K562 (cell line): ENCODE results near the gene ILF2.
A peak's percentile ranks its signal among the peaks of the same experiment; 100 is the strongest.

Source experiments
- ARID1B ChIP-seq: fragments of 450-650 bp; IDR thresholded peaks from 2 replicates; pipeline ENCODE4 v1.6.1; 2016; ENCODE audit warnings: antibody characterized with exemption, mild to moderate bottlenecking, inconsistent platforms
- CTBP1 ChIP-seq: fragments of 450-650 bp; IDR thresholded peaks from 2 replicates; pipeline ENCODE4 v1.6.1; 2016; ENCODE audit warnings: borderline replicate concordance
- DDX20 ChIP-seq: fragments of 450-650 bp; IDR thresholded peaks from 2 replicates; pipeline ENCODE4 v1.6.1; 2016; ENCODE audit warnings: missing genetic modification characterization, low read depth, mild to moderate bottlenecking, missing compliant biosample characterization, moderate library complexity
- ETV5 ChIP-seq: sonication (generic); formaldehyde crosslinking; IDR thresholded peaks from 2 replicates; pipeline ENCODE4 v1.4.0; 2020; ENCODE audit warnings: low read depth, mild to moderate bottlenecking, missing genetic modification reagents
- KLF6 ChIP-seq: fragments of 250-450 bp; sonication (Bioruptor Pico); IDR thresholded peaks from 2 replicates; pipeline ENCODE4 v1.4.0; 2020; ENCODE audit warnings: mild to moderate bottlenecking, moderate library complexity, borderline replicate concordance
- NR2C1 ChIP-seq, 2 experiments: fragments of 450-650 bp; IDR thresholded peaks; 2 replicates each; pipeline ENCODE4 v1.6.1; 2017; ENCODE audit warnings: mild to moderate bottlenecking in 2 of 2, antibody characterized with exemption in 1 of 2, inconsistent platforms in 1 of 2, missing compliant biosample characterization in 1 of 2, missing genetic modification characterization in 1 of 2
- NR2F6 ChIP-seq: fragments of 450-650 bp; formaldehyde crosslinking; IDR thresholded peaks from 2 replicates; pipeline ENCODE4 v1.4.0; 2020; ENCODE audit warnings: mild to moderate bottlenecking
- SMARCB1 ChIP-seq: IDR thresholded peaks from 2 replicates; pipeline ENCODE4 v1.6.1; 2011; ENCODE audit warnings: improper control_type of control experiment, low read depth; ENCODE audit not compliant: insufficient read length
- TEAD1 ChIP-seq, 2 experiments: fragments of 450-650 bp in 1 of 2; sonication (generic) in 1 of 2; formaldehyde crosslinking; IDR thresholded peaks; 2 replicates each; pipeline versions ENCODE4 v1.4.0 to v1.8.0; 2020 to 2022; ENCODE audit warnings: mild to moderate bottlenecking in 2 of 2, missing genetic modification reagents in 1 of 2
- ZFP1 ChIP-seq: fragments of 450-650 bp; formaldehyde crosslinking; IDR thresholded peaks from 2 replicates; pipeline ENCODE4 v1.4.0; 2020; ENCODE audit warnings: mild to moderate bottlenecking, mixed read lengths
- ZNF431 ChIP-seq: sonication (generic); formaldehyde crosslinking; IDR thresholded peaks from 2 replicates; pipeline ENCODE4 v1.8.0; 2022; ENCODE audit warnings: mild to moderate bottlenecking, missing genetic modification reagents
- TF ChIP-seq, protein P1 (sequence below), 3 experiments: IDR thresholded peaks in 2 of 3; conservative IDR thresholded peaks in 1 of 3; 2 replicates each; pipeline ENCODE4 v1.5.1; 2011 to 2012; ENCODE audit warnings: low read length in 3 of 3, mild to moderate bottlenecking in 3 of 3, control low read depth in 2 of 3, improper control_type of control experiment in 1 of 3, inconsistent platforms in 1 of 3, low read depth in 1 of 3, mixed read lengths in 1 of 3, moderate library complexity in 1 of 3; ENCODE audit not compliant: insufficient read depth in 2 of 3

DNA sequence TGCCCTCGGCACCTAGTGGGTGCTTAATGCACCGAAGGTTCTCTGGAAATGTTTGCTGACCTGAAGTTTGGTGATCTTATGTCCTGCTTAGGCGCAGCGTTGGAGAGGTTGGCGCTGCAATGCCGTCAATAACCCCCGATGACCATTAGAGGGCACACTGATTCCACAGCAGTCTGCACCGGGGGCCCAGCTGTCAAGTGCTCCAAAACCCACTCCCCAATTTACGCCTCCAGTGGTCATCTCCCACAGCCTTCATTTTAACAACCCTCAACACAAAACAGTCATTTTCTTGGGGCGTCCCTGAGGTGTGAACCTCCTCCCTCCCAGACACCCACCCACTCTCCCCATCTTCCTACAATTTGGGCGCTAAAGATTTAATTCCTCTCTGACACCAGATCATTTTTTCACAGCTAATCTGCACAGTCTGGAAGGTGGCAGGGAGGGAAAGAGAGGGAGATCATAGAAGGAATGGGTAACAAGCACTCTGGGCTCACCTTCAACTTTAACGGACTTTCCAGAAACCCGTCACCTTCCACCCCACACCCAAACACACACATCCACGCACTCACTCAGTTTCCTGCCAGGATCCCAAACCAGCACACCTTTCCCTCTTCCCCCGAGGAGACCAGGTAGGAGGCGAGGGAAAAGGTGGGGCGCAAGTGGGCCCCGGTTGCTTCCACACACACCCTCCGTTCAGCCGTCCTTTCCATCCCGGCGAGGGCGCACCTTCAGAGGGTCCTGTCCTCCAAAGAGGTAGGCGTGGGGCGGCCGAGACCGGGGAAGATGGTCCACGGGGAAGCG lies 7.1 kb upstream of the ILF2 start:
- TF ChIP-seq, protein P1, sequence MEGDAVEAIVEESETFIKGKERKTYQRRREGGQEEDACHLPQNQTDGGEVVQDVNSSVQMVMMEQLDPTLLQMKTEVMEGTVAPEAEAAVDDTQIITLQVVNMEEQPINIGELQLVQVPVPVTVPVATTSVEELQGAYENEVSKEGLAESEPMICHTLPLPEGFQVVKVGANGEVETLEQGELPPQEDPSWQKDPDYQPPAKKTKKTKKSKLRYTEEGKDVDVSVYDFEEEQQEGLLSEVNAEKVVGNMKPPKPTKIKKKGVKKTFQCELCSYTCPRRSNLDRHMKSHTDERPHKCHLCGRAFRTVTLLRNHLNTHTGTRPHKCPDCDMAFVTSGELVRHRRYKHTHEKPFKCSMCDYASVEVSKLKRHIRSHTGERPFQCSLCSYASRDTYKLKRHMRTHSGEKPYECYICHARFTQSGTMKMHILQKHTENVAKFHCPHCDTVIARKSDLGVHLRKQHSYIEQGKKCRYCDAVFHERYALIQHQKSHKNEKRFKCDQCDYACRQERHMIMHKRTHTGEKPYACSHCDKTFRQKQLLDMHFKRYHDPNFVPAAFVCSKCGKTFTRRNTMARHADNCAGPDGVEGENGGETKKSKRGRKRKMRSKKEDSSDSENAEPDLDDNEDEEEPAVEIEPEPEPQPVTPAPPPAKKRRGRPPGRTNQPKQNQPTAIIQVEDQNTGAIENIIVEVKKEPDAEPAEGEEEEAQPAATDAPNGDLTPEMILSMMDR (IDR thresholded peaks at IDR 0.05 in 2 of 3, conservative IDR thresholded peaks at IDR 0.05 in 1 of 3; ENCODE audit: insufficient read depth in 2 of 3, low read depth in 1 of 3, low read length in 3 of 3), result peak; percentile 91 to 95 (median 93)
- no peak for TF ChIP-seq KLF6 (CRISPR knock-in tag)
- TF ChIP-seq ETV5 (CRISPR knock-in tag), result no peak
- no peak for TF ChIP-seq NR2C1 (IDR thresholded peaks at IDR 0.05)
- no peak for TF ChIP-seq NR2C1 (tag; IDR thresholded peaks at IDR 0.05)
- TF ChIP-seq ZFP1 (CRISPR knock-in tag), result no peak
- TF ChIP-seq SMARCB1, result no peak
- no peak for TF ChIP-seq ZNF431 (CRISPR knock-in tag)
- 0 out of 4 replicates have a peak, but pooled peaks of 1 of the 2 experiments have one; percentile 22 for TF ChIP-seq TEAD1 (CRISPR knock-in tag; IDR thresholded peaks at IDR 0.05)
- TF ChIP-seq ARID1B, result no peak
- no peak for TF ChIP-seq DDX20 (tag)
- TF ChIP-seq CTBP1, result no peak
- no peak for TF ChIP-seq NR2F6
